Neural progenitor cell (in vitro differentiated cells): ENCODE data around the gene E2F8.

Experiments used
- EZH2phosphoT487 ChIP-seq: fragments of 200-600 bp; sonication (generic); IDR thresholded peaks from 2 replicates; pipeline ENCODE4 v1.6.1; 2017; ENCODE audit warnings: antibody characterized with exemption
- TF ChIP-seq, protein P1 (sequence below): fragments of 200-600 bp; sonication (generic); IDR thresholded peaks from 2 replicates; pipeline ENCODE4 v1.5.1; 2017; ENCODE audit warnings: antibody characterized with exemption, mild to moderate bottlenecking

DNA sequence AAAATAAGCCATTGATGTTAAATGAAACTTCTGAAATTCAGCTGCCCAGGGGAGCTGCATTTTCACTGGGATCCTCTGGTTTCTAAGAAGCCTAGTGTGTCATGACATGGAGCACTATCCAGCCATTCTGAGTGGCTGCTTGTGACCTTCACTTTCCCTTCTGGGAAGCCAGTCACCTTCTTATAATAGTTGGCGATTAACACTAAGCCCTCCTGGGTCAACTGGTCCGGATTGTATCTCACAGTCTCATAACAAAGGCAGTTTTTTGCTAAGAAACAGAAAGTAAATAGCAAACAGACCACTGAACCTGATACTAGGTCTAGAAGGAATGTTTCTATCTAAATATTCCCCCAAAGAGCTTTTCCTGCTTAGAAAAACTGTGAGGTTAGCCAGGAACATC, 46.8 kb downstream of the E2F8 start:
- TF ChIP-seq, protein P1, sequence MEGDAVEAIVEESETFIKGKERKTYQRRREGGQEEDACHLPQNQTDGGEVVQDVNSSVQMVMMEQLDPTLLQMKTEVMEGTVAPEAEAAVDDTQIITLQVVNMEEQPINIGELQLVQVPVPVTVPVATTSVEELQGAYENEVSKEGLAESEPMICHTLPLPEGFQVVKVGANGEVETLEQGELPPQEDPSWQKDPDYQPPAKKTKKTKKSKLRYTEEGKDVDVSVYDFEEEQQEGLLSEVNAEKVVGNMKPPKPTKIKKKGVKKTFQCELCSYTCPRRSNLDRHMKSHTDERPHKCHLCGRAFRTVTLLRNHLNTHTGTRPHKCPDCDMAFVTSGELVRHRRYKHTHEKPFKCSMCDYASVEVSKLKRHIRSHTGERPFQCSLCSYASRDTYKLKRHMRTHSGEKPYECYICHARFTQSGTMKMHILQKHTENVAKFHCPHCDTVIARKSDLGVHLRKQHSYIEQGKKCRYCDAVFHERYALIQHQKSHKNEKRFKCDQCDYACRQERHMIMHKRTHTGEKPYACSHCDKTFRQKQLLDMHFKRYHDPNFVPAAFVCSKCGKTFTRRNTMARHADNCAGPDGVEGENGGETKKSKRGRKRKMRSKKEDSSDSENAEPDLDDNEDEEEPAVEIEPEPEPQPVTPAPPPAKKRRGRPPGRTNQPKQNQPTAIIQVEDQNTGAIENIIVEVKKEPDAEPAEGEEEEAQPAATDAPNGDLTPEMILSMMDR: no peak
- TF ChIP-seq EZH2phosphoT487: no peak
